ENCODE results near the gene EXOC3.
A peak's percentile ranks its signal among the peaks of the same experiment; 100 is the strongest.
"Not testable (repeated sequence)": the region's sequence is repeated elsewhere in the genome, so short reads cannot be mapped to it uniquely, and the experiment has no call there.

Gene EXOC3

DNA sequence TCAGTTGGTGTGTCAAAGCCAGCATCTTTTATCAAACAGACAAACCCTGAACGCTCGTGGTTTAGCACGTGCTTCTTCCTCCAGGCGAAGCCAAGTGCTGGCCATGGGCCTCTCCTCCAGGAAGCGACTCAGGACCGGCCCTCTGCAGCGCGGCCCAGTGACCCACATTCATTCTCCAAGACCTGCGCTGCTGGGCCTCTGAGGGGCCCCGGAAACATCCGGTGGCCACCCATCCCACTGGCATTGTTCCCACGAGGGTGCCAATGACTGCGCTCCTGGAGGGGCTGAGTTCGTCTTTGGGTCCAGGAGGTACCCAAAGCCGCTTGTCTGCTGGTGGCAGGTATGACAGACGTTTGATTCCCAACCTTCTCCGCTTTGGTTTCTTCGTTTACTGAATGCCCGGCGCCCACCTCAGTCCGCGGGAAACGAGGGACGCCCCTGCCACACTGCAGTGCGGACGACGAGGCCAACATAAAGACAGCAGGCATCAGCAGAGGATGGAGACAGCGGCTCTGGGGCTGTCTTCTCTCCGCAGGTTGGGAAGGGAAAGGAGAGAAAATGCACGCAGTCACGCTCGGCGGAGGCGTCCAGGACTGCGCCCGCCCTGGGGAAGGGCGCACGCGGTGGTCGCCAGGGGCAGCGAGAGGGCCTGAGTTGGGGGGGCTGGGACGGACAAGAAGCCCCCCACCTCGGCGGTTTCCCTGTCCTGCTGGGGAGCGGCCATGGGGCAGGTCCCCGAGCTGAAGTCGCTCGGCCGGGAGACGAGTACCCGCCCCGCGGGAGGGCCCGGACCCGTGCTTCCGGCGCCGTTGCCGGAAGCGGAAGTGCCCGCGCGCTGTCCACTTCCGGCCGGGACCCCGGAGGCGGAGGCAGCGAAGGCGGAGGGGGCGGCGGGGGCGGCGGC, at the start of gene EXOC3:
Gene EXOC3, plus strand, starts transcription at position 842 of the 904 bp plus-strand sequence. CDS start 3,030 bp downstream, outside the sequence.
- peak; percentile 56 for DNase-seq (ENCODE audit: low spot score)

DNA sequence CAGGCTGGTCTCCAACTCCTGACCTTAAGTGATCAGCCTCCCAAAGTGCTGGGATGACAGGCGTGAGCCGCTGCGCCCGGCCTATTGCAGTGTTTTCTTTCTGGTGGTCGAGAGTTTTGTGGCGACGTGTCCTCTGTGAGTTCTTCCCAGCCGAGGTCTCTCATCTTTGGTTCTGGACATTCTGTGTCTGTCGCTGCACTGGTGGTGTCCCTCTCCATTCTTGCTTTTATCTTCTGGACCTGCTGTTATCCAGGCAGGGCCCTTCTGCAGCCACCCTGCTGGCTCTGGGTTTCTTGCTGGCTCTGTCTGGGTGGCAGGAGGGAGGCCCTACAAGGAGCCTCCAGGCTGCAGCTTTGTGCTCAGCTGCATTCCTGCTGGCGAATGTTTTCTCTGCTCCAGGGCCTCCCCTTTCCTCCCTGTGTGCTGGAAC, 49.1 kb upstream of the EXOC3 start:
- no peak for DNase-seq (ENCODE audit: low spot score)

DNA sequence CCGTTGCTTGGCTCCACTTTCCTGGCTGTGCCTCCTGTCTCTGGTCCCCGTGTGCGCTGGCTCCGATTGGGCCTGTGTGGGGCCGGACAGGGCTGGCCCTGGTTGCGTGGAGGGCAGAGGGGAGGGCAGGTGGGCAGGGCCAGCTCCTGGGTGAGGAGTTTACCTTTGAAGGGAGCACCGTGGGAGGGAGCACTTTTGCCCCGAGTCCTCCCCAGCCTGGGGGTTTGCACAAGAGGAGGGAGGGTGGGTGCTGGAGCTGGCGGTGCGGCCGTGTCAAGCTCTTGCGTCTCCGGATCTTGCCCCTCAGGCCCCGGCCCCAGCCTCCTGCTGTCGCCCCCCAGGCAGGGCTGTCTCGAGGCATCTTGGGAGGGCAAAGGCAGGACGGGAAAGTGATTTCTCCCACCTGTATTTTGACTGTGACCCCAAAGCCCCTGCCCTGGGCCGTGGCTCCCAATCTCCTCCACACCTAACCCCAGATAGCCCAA, 48.3 kb upstream of the EXOC3 start:
- no peak for DNase-seq (ENCODE audit: low spot score)

DNA sequence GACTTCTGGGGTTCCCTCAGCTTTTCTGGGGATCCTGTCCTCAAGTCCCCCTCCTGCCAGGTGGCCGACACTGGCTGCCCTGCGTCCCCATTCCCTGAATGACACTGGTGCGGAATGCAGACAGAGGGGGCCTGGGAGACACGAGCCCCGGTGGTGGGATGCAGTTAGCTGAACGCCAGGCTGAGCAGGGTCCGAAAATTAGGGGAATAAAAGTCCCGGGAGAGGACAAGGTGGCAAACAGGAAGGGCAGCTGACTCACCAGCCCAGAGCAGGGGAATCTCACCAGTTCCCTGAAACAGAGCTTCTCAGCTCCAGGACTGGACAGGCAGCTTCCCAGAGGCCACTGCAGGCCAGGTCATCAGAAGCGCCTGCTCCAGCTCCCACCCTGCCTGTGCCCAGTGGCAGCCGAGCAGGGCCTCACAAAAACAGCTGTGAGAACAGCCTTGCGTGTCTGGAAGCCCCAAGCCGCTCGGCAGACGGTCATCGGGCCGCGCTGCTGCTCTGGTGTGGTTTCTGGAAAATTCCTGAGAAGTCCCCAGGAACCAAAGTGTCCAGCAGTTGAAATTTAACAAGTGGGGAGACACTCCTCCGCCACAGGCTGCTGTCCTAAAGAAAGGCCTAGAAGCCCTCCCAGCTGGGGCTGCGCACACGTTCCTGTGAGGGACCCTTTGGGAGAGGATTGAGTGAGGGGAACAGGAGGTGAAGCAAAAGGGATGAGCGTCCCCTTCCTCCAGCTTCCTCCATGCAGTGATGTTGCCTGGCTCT, 47.6 kb upstream of the EXOC3 start:
- DNase-seq (ENCODE audit: low spot score): peak; percentile 63

DNA sequence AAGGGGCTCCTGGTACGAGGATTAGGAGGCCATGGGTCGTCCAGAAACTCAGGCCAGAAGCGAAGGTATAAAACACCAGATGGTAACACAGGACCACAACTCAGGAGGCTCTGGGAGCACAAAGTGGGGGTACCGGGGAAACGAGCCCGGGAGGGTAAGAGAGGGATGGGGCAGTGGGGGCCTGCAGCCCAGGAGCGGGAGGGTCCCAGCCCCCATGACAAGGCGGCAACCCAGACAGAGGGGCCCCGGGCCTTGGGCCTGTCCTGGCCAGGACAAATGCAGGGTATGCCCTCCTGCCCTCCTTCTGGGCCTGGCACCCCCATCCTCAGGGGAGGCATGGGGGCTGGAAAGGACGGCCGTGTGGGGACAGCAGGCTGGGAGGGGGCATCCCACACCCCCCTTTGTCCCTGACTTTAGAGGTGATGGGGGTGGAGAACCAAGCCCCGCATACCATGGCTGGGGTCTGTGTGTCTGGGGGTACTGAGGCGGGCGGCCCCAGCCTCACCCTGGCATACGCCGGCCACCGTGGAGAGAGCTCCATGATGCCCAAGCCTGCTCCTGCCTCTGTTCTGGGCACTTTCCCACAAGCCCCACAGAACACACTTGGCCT, 47.0 kb upstream of the EXOC3 start:
- DNase-seq (ENCODE audit: low spot score): no peak

DNA sequence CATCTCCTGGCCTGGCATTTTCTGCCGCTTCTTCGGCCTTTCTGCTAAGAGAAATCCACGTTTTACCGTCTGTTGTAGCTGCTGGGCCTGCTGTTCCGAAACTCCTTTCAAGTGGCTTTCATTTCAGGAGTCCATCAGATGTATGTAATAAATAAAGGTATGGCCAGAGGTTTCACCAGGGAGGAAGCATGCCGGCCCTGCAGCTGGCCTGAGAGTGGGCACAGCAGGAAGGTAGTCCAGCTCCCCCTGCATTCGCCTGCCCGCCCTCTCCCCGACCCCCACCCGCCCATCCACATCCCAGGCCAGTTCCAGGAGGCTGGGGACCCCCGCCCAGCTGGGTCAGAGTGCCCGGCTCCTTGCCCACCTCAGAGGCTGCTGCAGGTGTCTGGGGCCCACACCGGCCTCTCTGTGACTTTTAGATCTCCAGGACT, 46.4 kb upstream of the EXOC3 start:
- no peak for DNase-seq (ENCODE audit: low spot score)

DNA sequence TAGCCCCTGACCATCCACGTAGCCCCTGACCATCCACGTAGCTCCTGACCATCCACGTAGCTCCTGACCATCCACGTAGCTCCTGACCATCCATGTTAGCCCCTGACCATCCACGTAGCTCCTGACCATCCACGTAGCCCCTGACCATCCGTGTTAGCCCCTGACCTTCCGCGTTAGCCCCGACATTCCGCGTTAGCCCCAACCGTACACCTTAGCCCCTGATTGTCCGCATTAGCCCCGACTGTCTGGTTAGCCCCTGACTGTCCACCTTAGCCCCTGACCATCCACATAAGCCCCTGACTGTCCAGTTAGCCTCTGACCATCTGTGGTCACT, 44.9 kb upstream of the EXOC3 start:
- DNase-seq (ENCODE audit: low spot score): not testable (repeated sequence)

DNA sequence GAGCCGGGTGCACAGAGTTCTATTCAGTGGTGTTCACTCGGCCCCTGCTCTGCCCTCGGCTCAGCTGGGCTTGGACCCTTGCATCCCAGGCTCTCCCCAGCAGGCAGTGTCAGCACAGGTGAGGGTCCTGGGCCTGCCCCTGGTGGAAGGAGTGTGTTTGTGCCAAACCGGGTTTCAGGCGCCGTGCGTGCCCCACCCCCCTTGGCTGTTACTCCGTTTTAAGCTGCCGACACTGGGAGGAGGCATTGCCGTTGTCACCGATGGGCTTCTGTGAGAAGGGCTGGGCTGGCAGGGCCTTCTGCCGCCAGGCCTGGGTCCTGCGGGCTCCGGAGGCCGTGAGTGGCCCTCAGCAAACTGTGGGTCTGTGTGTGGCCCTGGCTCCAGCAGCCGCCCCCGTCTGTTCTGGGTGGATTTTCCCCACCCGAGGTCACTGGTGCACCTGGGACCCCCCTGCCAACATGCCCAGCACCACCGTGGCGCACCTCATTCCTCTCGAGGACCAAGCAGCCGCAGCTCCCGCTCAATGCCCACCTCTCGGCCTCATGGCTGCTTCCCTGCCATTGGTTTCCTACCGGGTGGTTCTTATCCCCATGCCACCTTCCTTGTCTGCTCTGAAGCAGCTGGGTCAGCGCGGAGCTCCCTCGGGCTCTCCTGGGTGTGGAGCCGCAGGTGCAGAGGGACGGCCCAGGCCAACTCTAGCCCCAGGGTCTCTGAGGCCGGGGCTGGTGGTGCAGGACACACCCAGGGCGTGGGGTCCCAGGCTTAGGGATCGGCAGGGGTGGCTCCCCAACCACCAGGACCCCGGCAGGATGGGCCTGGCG, 44.3 kb upstream of the EXOC3 start:
- no peak for DNase-seq (ENCODE audit: low spot score)

DNA sequence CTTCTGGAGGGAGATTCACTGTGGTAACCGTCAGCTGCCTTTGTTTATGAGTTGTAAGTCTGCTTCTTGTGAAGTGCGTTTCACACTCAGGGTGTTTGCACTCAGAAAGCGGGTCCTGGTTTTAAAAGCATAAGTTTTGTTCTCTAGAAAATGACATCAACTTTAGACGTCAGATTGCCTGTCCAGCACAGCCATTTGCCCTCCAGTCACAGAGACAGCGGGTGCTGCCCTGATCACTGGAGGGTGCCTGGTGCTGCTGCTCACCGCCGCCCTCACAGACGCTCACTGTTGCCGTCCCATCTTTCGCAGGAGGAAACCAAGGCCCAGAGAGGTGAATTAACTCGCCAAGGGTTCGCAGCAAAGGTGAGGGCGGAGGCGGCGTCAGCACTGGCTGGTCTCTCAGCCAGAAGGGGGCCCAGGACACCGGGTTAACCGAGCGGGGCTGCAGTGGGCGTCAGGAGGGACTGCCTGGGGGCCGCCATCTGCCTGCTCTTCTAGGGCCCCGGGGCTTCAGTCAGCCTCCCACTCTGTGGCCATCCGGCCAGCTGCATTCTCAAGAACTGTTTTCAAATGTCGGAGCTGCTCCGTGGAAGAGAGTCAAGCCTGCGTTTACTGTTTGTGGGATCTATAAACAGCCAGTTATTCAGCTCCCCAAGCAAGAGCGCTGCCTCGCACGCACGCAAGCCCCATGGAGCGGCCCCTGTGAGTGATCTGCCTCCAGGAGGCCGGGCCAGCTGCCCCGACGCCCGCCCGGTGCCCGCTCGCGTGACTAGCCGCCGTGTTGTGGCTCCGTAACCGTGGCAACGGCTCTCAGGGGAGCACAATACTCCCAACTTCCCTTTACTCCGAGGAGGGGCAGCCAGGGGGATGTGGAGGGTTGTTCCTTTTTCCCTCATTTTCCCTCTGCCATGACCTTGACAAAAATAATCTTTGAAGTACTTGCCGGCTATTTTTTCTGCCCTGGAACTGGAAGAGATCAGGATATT, 43.4 kb upstream of the EXOC3 start:
- DNase-seq (ENCODE audit: low spot score): peak; percentile 86

DNA sequence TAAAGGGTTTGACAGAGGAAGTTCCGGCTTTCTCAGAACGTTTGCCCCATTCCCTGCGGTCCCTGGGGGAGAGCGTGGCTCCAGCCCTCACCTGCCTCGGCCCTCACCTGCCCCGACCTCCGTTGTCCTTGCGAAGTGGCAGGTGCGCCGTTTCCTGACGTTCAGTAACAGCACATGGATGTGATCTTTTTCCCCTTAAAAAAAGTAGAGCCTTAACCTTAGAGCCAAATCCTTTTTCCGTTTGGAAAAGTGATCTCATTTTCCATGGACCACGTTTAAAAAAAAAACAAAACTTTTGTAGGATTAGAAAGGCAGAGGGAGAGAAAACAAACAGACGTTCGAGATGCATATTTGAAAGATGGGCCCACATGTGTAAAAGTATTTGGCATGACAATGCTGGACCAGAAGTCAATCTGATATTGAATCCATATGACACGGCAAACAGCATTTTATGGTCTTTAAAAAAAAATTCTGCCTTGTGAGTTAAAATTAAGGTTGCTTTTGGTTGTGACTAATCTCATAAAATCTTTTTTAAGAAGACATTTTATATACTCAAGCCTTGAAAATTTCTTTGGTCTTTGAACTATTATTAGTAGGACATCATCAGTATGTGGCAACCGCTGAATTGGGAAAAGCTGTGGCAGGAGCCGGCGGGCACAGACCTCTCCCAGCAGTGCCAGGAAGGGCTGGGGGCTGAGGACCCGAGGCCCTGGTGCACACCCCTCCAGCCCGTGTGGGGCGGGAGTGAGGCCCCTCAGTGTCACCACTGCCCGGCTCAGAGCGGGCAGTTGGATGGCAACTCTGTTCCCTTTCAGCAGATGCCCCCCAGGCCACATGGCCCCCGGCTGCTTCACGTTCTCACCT, 42.5 kb upstream of the EXOC3 start:
- DNase-seq (ENCODE audit: low spot score): no peak

DNA sequence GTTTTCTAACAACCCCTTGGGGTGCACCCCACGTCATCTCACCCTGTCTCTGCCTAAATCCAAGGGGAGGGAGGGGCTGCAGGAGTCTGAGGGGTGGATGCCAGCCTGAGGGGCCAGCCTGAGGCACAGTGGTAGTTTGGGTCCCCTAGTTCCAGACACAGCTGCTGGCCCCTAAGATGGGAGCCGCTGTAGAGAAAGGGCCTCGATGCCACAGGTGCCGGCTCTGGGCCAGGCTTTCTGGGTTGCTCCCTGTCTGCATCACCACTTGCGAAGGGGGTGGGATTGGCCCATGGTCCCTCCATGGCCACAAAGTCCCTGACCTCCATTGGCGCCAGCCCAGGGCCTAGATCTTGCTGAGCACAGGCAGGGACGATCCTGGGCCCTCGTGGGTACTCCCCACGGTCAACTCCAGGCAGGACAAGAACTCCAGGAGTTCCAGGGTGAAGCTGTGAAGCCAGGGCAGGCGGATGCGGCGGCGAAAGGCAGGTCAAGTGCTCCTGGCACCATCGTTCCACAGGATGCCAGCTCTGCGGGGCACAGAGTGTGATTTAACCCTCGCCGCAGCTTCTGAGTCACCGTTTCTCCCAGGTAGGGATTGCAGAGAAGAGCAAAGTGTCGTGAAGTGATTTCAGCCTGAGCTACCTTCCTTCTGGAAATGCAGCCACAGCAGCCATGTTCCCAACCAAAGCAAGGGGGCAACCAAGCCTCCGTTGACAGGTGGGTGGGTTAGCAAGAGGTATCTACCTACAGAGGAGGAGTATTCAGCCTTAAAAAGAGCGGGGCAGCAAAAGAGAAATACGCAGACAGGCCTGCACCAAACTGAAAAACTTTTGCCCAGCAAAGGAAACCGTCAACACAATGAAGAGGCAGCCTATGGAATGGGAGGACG, 41.6 kb upstream of the EXOC3 start:
- no peak for DNase-seq (ENCODE audit: low spot score)

DNA sequence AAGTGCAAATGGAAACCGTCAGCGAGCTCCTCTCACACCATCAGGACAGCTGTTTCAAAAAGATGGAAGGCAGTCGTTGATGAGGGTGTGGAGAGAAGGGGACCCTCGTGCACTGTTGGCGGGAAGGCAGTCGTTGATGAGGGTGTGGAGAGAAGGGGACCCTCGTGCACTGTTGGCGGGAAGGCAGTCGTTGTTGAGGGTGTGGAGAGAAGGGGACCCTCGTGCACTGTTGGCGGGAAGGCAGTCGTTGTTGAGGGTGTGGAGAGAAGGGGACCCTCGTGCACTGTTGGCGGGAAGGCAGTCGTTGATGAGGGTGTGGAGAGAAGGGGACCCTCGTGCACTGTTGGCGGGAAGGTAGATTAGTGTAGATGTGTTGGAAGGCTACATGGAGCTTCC, 40.8 kb upstream of the EXOC3 start:
- DNase-seq (ENCODE audit: low spot score): not testable (repeated sequence)

DNA sequence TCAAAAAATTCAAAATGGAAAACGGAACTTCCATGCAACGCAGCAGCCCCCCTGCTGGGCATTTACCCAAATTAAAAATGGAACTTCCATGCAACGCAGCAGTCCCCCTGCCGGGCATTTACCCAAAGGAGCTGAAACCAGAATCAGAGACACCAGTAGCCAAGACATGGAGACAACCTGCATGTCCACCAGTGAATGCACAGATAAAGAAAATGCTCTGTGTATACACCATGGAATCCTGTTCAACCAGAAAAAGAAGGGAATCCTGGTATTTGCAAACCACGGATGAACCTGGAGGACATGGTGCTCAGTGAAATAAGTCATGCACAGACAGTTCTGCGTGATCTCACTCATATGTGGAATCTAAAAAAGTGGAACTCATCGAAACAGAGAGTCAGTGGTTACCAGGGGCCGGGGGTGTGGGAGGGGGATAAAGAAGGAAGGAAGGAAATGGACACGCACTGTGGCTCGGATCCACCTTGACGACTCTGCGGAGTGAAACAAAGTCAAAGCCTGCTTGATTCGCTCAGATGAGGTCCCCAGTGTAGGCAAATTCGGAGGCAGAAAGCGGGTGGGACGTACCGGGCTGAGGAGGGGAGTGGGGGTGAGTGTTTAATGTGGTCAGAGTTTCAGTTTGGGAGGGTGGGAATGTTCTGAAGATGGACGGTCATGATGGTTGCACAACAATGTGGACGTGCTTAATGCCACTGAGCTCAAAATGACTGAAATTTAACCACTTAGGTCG, 40.2 kb upstream of the EXOC3 start:
- no peak for DNase-seq (ENCODE audit: low spot score)

DNA sequence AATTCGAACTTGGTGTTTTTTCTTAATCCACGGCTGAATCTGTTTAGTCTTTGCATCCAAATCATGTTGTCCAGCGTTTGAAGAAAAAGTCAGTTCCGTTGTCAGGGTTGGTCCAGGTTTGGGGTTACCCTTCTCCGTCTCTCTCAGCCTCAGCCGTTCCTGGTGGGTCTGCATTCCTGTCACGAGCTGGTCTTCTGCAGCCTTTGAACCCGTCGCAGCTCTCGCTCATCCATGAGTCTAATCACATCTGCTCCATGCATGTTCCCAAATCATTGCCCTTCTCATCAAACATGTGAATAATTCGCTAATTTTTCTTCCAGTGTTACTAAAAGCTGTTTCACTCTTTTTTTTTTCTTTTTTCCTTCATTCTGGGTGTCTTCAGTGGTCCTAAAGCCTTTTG, 39.0 kb upstream of the EXOC3 start:
- no peak for DNase-seq (ENCODE audit: low spot score)

DNA sequence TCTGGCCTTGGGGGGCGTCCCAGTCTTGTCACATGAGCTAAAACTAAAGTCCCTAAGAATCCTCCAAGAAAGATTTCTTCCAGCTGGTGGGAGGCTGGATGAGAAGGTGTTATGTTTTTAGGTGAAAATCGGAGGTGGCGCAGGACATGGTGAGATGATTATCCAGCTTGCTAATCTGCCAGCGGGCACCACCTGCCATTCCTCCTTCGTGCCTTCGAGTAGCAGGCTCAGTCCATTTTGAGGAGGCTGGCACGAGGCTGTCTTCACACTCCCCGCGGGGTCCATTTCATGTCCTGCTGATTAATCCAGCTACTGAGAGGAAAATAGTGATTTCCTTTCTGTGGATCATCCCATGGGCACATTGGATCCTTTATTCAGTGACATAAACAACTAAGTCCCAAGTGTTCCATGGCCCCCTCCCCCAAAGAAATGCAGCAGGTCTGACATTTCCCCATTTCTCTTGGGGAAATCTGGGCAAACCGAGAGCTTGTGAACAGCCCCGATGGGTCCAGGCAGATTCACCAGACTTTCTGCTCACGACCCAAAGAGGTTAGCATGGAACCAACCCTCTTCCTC, 38.2 kb upstream of the EXOC3 start:
- no peak for DNase-seq (ENCODE audit: low spot score)

DNA sequence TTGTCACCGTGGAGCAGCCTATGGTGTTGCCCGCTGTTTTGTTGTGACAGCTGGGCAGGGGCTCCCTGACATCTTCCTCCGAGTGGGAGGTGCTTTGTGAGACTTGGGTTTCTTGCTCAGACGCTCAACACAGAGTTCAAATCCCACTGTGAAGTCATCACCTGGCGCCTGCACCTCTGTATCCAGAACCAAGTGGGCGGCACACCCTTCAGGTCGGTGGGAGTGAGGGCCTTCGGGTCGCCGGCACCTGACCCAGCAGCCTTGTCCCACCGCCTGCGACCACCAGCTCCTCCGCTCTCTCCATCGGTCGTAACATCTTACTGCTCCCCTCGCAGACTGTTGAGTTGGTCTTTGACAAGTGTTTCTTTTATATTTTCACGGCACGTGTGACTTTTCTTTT, 37.6 kb upstream of the EXOC3 start:
- DNase-seq (ENCODE audit: low spot score): no peak

DNA sequence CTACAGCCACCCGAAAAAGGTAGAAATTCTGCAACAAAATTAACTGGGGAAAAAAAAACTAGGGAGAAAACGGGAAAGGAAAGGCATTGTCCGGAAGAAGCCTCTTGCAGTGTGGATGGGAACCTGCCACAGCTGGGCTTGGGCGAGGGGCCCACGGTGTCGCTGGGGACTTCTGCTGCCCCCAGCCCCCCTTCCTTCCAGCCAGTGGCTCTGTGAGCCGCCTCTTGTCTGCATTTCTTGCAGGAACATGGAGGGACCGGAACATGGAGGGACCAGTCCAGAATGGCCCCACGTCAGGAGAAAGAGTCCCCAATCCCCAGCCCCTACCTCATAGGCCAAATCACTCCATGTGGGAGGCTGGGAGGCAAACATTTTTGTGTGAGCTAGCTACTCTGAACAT, 36.9 kb upstream of the EXOC3 start:
- no peak for DNase-seq (ENCODE audit: low spot score)
